Measurements from ENCODE around the gene PDLIM3. TPM values are rescaled to one million over a fixed set of nuclear protein-coding genes. Genes with fewer than 3 reads are reported as not detected.

Gene PDLIM3
- total and polyA plus RNA-seq, 2 of the 13 experiments (the other 11 are each of a cell fraction or from before 2014, with no cell fraction given), result 5.9 to 14.0 TPM

- Histone ChIP-seq H4K20me1 (ENCODE audit: insufficient read depth, low read length) (no peaks in the 10 kb centered on the region), H3K27me3 (ENCODE audit: control insufficient read depth in 1 of 2, insufficient read depth in 2 of 2, low read length in 2 of 2) (peaks cover 2 to 27% of the 10 kb centered on the region in 2 experiments), H3K4me1 (ENCODE audit: insufficient read depth, low read length) (peaks cover 12% of the 10 kb centered on the region), H3K9ac (ENCODE audit: insufficient read depth, low read depth, low read length) (no peak overlapping the region), H3K4me3 (replicated peaks in 1 of 3; ENCODE audit: insufficient read depth in 1 of 3, low read depth in 2 of 3, low read length in 3 of 3) (no peak overlapping the region), H3K36me3 (replicated peaks in 1 of 2; ENCODE audit: control insufficient read depth in 1 of 2, insufficient read depth in 2 of 2, low read length in 2 of 2) (no peaks in the 10 kb centered on the region), H2AFZ (ENCODE audit: low read length) (no peak overlapping the region), H3K4me2 (ENCODE audit: low read depth, low read length) (no peak overlapping the region), H3K27ac (ENCODE audit: extremely low read length, insufficient read depth, low read length) (no peak overlapping the region), H3K79me2 (ENCODE audit: insufficient read depth, low read length) (no peaks in the 10 kb centered on the region), H3K9me3 (ENCODE audit: low read length) (no peaks in the 10 kb centered on the region)
- no TSS peak for BruUV-seq (replicated peaks)
- WGBS (ENCODE audit: low lambda C conversion rate), result 74% methylated on average over 6 of the region's 6 CpGs
- ChIA-PET CTCF (ENCODE audit: low intra/inter-chr PET ratio, low total read pairs) (no interaction called here), POLR2A (no interaction called here)
- intact Hi-C loops (cut with micrococcal nuclease; ENCODE audit: unreplicated experiment), result no loop called here
- ATAC-seq, result no peak
- no peak for DNase-seq (ENCODE audit: low spot score)
- in situ Hi-C loops (cut with HindIII; ENCODE audit: extremely low pct_ligation_motif_present, low pct_unique_long_range_greater_than_20kb), result no loop called here
- no peak for FAIRE-seq
- TF ChIP-seq ZNF501 (CRISPR knock-in tag; IDR thresholded peaks at IDR 0.05) (no peak), GATAD1 (CRISPR knock-in tag; IDR thresholded peaks at IDR 0.05) (no peak), WIZ (CRISPR knock-in tag; IDR thresholded peaks at IDR 0.05) (no peak), CHCHD3 (CRISPR knock-in tag; IDR thresholded peaks at IDR 0.05) (no peak), FOXO4 (CRISPR knock-in tag; conservative IDR thresholded peaks at IDR 0.05) (no peak), GFI1 (CRISPR knock-in tag; IDR thresholded peaks at IDR 0.05; ENCODE audit: borderline replicate concordance) (no peak), CREBL2 (CRISPR knock-in tag; IDR thresholded peaks at IDR 0.05; ENCODE audit: borderline replicate concordance) (no peak), GATA4 (IDR thresholded peaks at IDR 0.05; ENCODE audit: borderline replicate concordance, low read depth) (no peak), FOXK1 (CRISPR knock-in tag; IDR thresholded peaks at IDR 0.05; ENCODE audit: borderline replicate concordance, low read depth) (no peak), ZSCAN31 (CRISPR knock-in tag; IDR thresholded peaks at IDR 0.05; ENCODE audit: low read depth) (no peak)
- TF ChIP-seq, protein P1, sequence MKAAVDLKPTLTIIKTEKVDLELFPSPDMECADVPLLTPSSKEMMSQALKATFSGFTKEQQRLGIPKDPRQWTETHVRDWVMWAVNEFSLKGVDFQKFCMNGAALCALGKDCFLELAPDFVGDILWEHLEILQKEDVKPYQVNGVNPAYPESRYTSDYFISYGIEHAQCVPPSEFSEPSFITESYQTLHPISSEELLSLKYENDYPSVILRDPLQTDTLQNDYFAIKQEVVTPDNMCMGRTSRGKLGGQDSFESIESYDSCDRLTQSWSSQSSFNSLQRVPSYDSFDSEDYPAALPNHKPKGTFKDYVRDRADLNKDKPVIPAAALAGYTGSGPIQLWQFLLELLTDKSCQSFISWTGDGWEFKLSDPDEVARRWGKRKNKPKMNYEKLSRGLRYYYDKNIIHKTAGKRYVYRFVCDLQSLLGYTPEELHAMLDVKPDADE (CRISPR knock-in tag; IDR thresholded peaks at IDR 0.05), result no peak
- TF ChIP-seq, protein P2, sequence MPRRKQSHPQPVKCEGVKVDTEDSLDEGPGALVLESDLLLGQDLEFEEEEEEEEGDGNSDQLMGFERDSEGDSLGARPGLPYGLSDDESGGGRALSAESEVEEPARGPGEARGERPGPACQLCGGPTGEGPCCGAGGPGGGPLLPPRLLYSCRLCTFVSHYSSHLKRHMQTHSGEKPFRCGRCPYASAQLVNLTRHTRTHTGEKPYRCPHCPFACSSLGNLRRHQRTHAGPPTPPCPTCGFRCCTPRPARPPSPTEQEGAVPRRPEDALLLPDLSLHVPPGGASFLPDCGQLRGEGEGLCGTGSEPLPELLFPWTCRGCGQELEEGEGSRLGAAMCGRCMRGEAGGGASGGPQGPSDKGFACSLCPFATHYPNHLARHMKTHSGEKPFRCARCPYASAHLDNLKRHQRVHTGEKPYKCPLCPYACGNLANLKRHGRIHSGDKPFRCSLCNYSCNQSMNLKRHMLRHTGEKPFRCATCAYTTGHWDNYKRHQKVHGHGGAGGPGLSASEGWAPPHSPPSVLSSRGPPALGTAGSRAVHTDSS (CRISPR knock-in tag; conservative IDR thresholded peaks at IDR 0.05), result no peak
- TF ChIP-seq, protein P3, sequence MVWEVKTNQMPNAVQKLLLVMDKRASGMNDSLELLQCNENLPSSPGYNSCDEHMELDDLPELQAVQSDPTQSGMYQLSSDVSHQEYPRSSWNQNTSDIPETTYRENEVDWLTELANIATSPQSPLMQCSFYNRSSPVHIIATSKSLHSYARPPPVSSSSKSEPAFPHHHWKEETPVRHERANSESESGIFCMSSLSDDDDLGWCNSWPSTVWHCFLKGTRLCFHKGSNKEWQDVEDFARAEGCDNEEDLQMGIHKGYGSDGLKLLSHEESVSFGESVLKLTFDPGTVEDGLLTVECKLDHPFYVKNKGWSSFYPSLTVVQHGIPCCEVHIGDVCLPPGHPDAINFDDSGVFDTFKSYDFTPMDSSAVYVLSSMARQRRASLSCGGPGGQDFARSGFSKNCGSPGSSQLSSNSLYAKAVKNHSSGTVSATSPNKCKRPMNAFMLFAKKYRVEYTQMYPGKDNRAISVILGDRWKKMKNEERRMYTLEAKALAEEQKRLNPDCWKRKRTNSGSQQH (CRISPR knock-in tag; IDR thresholded peaks at IDR 0.05; ENCODE audit: low read depth), result no peak
- TF ChIP-seq, protein P4, sequence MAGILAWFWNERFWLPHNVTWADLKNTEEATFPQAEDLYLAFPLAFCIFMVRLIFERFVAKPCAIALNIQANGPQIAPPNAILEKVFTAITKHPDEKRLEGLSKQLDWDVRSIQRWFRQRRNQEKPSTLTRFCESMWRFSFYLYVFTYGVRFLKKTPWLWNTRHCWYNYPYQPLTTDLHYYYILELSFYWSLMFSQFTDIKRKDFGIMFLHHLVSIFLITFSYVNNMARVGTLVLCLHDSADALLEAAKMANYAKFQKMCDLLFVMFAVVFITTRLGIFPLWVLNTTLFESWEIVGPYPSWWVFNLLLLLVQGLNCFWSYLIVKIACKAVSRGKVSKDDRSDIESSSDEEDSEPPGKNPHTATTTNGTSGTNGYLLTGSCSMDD (CRISPR knock-in tag; IDR thresholded peaks at IDR 0.05), result no peak
Measured at GRCh38 chr4:185532795-185533324, 2.4 kb downstream of the PDLIM3 start.
